B cell (primary cell): ENCODE results near the gene TMEM14C. TPM values are rescaled to one million over a fixed set of nuclear protein-coding genes. Genes with fewer than 3 reads are reported as not detected.

Experiments used
- ATAC-seq: fragments of 200-7000 bp; cut with Tn5 transposase; one replicate; pipeline ENCODE4 v1.10.0; 2021; ENCODE audit warnings: low read depth, mild to moderate bottlenecking, moderate number of reproducible peaks, moderate library complexity
- CTCF ChIA-PET: fragments of 350-600 bp; sonication (Branson Sonifier 250); formaldehyde crosslinking; loops from one replicate; lab custom pipeline; 2021; ENCODE audit warnings: antibody characterized with exemption, inconsistent platforms; lab: Charles Lee
- POLR2A ChIA-PET: fragments of 350-600 bp; sonication (Branson Sonifier 250); formaldehyde crosslinking; loops from one replicate; lab custom pipeline; 2021; ENCODE audit warnings: antibody characterized with exemption; lab: Charles Lee
- DNase-seq: peaks from one replicate; pipeline ENCODE4 v3.0.0; 2013
- H2AFZ ChIP-seq: 2 replicates; pipeline ENCODE4 v1.6.1; 2012; ENCODE audit warnings: mild to moderate bottlenecking, low read depth, low read length; ENCODE audit not compliant: insufficient read depth, poor library complexity, severe bottlenecking
- H3K27ac ChIP-seq, 2 donors: 1 replicate in 1 of 2; 2 replicates in 1 of 2; pipeline ENCODE4 v1.5.1; 2012 to 2013; ENCODE audit warnings: low read length in 2 of 2, mild to moderate bottlenecking in 2 of 2, moderate library complexity in 1 of 2
- H3K27me3 ChIP-seq, 4 experiments: fragments of 200-600 bp in 1 of 4; sonication (generic) in 1 of 4; replicated peaks in 1 of 4; 1 replicate in 2 of 4; 2 replicates in 2 of 4; pipeline versions ENCODE4 v1.6.1 to v1.7.0; 2013 to 2016; ENCODE audit warnings: low read length in 3 of 4, mild to moderate bottlenecking in 2 of 4, mixed read lengths in 1 of 4, moderate library complexity in 1 of 4; ENCODE audit not compliant: insufficient read depth in 4 of 4, control insufficient read depth in 3 of 4; ENCODE audit errors: control extremely low read depth in 1 of 4
- H3K36me3 ChIP-seq, 2 experiments: replicated peaks in 1 of 2; 1 replicate in 1 of 2; 2 replicates in 1 of 2; pipeline versions ENCODE4 v1.6.1 to v1.7.1; 2013; ENCODE audit warnings: low read length in 1 of 2; ENCODE audit not compliant: insufficient read depth in 2 of 2, control insufficient read depth in 1 of 2; ENCODE audit errors: control extremely low read depth in 1 of 2, extremely low read depth in 1 of 2
- H3K4me1 ChIP-seq, 2 donors: fragments of 200-600 bp in 1 of 2; sonication (generic) in 1 of 2; 1 replicate in 1 of 2; 2 replicates in 1 of 2; pipeline versions ENCODE4 v1.5.1 to v1.6.1; 2013 to 2017; ENCODE audit warnings: low read length in 2 of 2; ENCODE audit not compliant: control insufficient read depth in 2 of 2, insufficient read depth in 2 of 2
- H3K4me2 ChIP-seq: replicated peaks from 2 replicates; pipeline ENCODE3; 2012; ENCODE audit warnings: mild to moderate bottlenecking, low read depth, low read length; ENCODE audit not compliant: poor library complexity, severe bottlenecking
- H3K4me3 ChIP-seq, 5 experiments: fragments of 200-600 bp in 1 of 5; sonication (generic) in 1 of 5; 1 replicate in 3 of 5; 2 replicates in 2 of 5; pipeline versions ENCODE4 v1.5.1 to v1.7.0; 2011 to 2016; ENCODE audit warnings: low read length in 4 of 5, mild to moderate bottlenecking in 4 of 5, low read depth in 2 of 5, control low read depth in 1 of 5, moderate library complexity in 1 of 5; ENCODE audit not compliant: insufficient read depth in 1 of 5; ENCODE audit errors: control extremely low read depth in 1 of 5, extremely low read depth in 1 of 5
- H3K79me2 ChIP-seq: fragments of 200-600 bp; sonication (generic); one replicate; pipeline ENCODE4 v1.6.0; 2016; ENCODE audit warnings: low read length; ENCODE audit not compliant: control insufficient read depth, insufficient read depth
- H3K9ac ChIP-seq: fragments of 200-600 bp; sonication (generic); 2 replicates; pipeline ENCODE4 v1.6.1; 2017; ENCODE audit warnings: mild to moderate bottlenecking, low read length, moderate library complexity
- H3K9me3 ChIP-seq, 3 donors: one replicate each; pipeline versions ENCODE4 v1.6.1 to v1.7.1; 2013; ENCODE audit warnings: low read length in 2 of 3; ENCODE audit not compliant: control insufficient read depth in 2 of 3, insufficient read depth in 1 of 3; ENCODE audit errors: control extremely low read depth in 1 of 3
- H4K20me1 ChIP-seq: 2 replicates; pipeline ENCODE4 v1.6.0; 2012; ENCODE audit warnings: mild to moderate bottlenecking, low read length; ENCODE audit not compliant: insufficient read depth, control insufficient read depth, poor library complexity, severe bottlenecking
- H3K27ac Mint-ChIP-seq: one replicate; pipeline ENCODE4 v1.8.0; 2021; ENCODE audit warnings: mixed read lengths
- H3K27me3 Mint-ChIP-seq: one replicate; pipeline ENCODE4 v1.8.0; 2021; ENCODE audit warnings: mixed read lengths
- H3K4me1 Mint-ChIP-seq: one replicate; pipeline ENCODE4 v1.8.0; 2021; ENCODE audit warnings: mixed read lengths
- H3K4me3 Mint-ChIP-seq: one replicate; pipeline ENCODE4 v1.8.0; 2021; ENCODE audit warnings: mixed read lengths
- H3K9me3 Mint-ChIP-seq: one replicate; pipeline ENCODE4 v1.8.0; 2022; ENCODE audit warnings: mixed read lengths; ENCODE audit not compliant: insufficient read depth
- EZH2 ChIP-seq: IDR thresholded peaks from 2 replicates; pipeline ENCODE4 v1.6.1; 2012; ENCODE audit warnings: borderline replicate concordance, low read depth, mild to moderate bottlenecking, moderate library complexity, low read length; ENCODE audit not compliant: insufficient read depth, poor library complexity, severe bottlenecking
- WGBS: methylation state at CpG from one replicate; pipeline ENCODE4 v1.1.5; 2013; ENCODE audit warnings: missing lambda C conversion rate; ENCODE audit not compliant: insufficient coverage; 5-methylcytosine and 5-hydroxymethylcytosine counted together
- intact Hi-C: fragments of 100-400 bp; cut with micrococcal nuclease; formaldehyde crosslinking; loops from one replicate; pipeline ENCODE4 v1.10.0; 2022
- polyA plus RNA-seq: library from polyadenylated mRNA; depleted of rRNA; stranded (reverse); fragments of >200 nt; gene quantifications from 2 replicates; pipeline ENCODE4 v1.2.3, GENCODE V29; 2012
- total RNA-seq, 2 donors: library from RNA; stranded (reverse); fragments of 120-200 nt in 1 of 2; gene quantifications; 1 replicate in 1 of 2; 2 replicates in 1 of 2; pipeline versions ENCODE4 v1.2.3 to v1.2.4, GENCODE V29; 2013 to 2022
- TF ChIP-seq, protein P1 (sequence below): fragments of 200-600 bp; IDR thresholded peaks from one replicate; pipeline ENCODE4 v1.8.0; 2022; ENCODE audit warnings: antibody characterized with exemption, mild to moderate bottlenecking

TMEM14C gene
- total and polyA plus RNA-seq, 2 donors (not counting 1 experiment from before 2014, with no cell fraction given), result 31.7 to 39.1 TPM

DNA sequence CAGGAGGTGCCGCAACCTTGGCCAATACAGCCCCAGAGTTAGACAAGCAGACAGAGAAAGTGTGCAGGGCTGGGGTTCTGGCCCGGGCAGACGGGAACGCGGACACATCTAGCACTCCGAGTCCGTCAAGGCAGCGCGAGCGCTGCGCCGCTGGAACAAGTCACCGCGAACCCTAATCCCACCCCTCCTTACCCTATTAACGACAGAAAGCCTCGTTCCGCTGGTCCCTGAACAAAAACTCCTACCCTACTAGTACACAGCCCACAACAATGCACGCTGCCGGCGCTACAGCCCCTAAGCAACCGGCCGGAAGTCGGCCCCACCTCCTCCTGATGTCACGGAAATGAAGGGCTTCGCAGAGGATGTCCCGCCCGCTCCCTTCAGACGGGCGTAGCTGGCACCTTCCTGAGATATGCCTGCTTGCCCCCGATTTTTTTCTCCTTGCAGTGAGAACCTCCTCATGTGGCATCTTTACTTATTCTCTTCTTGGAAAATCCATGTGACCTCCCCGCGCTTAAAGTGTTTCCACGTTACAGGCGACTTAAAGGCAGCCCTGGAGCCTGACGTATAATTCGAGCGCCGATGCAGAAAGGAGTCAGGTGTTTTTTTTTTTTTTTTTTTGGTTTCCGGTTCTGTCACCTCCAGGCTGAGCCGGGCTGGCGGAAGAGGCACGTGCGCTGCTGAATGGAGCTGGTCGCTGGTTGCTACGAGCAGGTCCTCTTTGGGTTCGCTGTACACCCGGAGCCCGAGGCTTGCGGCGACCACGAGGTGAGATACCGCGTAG, 28.4 kb upstream of the TMEM14C start, which contains the start of the genes C6orf52 and PAK1IP1:
Gene C6orf52, minus strand, starts transcription at position 315 of the 784 bp plus-strand sequence. CDS start 7,066 bp downstream, outside the sequence.
Gene PAK1IP1, plus strand, starts transcription at position 671 of the 784 bp plus-strand sequence. Its CDS starts 14 bp downstream, at position 685.
- H3K4me3 ChIP-seq, result peak within 1 kb of the TSS; percentile 73 to 97 (median 95)
- peaks cover 30% of the 10 kb centered on the region for H3K4me1 Mint-ChIP-seq
- peak within 1 kb of the TSS; percentile 87 for H3K9ac ChIP-seq
- peak within 1 kb of the TSS; percentile 100 for H3K27ac Mint-ChIP-seq
- H3K9me3 Mint-ChIP-seq, result no peaks in the 10 kb centered on the region
- DNase-seq (peak; percentile 98), ATAC-seq (peak; percentile 94)
- H3K4me2 ChIP-seq, result peak within 1 kb of the TSS; percentile 86
- H2AFZ ChIP-seq, result peak within 1 kb of the TSS; percentile 90
- TF ChIP-seq, protein P1, sequence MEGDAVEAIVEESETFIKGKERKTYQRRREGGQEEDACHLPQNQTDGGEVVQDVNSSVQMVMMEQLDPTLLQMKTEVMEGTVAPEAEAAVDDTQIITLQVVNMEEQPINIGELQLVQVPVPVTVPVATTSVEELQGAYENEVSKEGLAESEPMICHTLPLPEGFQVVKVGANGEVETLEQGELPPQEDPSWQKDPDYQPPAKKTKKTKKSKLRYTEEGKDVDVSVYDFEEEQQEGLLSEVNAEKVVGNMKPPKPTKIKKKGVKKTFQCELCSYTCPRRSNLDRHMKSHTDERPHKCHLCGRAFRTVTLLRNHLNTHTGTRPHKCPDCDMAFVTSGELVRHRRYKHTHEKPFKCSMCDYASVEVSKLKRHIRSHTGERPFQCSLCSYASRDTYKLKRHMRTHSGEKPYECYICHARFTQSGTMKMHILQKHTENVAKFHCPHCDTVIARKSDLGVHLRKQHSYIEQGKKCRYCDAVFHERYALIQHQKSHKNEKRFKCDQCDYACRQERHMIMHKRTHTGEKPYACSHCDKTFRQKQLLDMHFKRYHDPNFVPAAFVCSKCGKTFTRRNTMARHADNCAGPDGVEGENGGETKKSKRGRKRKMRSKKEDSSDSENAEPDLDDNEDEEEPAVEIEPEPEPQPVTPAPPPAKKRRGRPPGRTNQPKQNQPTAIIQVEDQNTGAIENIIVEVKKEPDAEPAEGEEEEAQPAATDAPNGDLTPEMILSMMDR, result no peak
- TF ChIP-seq EZH2, result no peak
- no peaks in the 10 kb centered on the region for H3K9me3 ChIP-seq
- H3K27me3 Mint-ChIP-seq, result no peaks in the 10 kb centered on the region
- H3K79me2 ChIP-seq, result peaks cover 38% of the 10 kb centered on the region
- H3K27ac ChIP-seq, result peak within 1 kb of the TSS; percentile 96 to 99
- H3K4me1 ChIP-seq, result peaks cover 16 to 28% of the 10 kb centered on the region in 2 donors
- H3K36me3 ChIP-seq, result peaks cover 0 to 13% of the 10 kb centered on the region in 2 experiments
- no peaks in the 10 kb centered on the region for H4K20me1 ChIP-seq
- no peaks in the 10 kb centered on the region for H3K27me3 ChIP-seq
- ChIA-PET CTCF (interaction anchor here (0.7 to 3.8 kb wide), 11 partner anchors 25 to 216 kb away, joined by 3 to 39 read pairs (median 4); partner anchors contain the start of gene TMEM14C), POLR2A (interaction anchor here (0.6 to 2.3 kb wide), 16 partner anchors 26 to 399 kb away, joined by 3 to 16 read pairs (median 4); partner anchors contain the start of genes SMIM13 and TMEM14C)
- under 1% methylated on average over 53 of the region's 53 CpGs for WGBS
- intact Hi-C loops, result loop anchor here (1.0 kb wide), 5 partner anchors 29 to 184 kb away; partner anchors contain the start of genes TMEM14B and TMEM14C
- peak within 1 kb of the TSS; percentile 97 for H3K4me3 Mint-ChIP-seq
